Suprapubic skin (tissue), 3 donors: ENCODE results near the gene VTN.

Experiments
- CTCF ChIP-seq, 2 donors: fragments of 200-600 bp in 1 of 2; fragments of 450-650 bp in 1 of 2; sonication (generic) in 1 of 2; IDR thresholded peaks; one replicate each; pipeline ENCODE4 v1.5.1; 2016 to 2019; ENCODE audit warnings: antibody characterized with exemption in 2 of 2, mild to moderate bottlenecking in 1 of 2, moderate library complexity in 1 of 2
- EP300 ChIP-seq: sonication (generic); formaldehyde crosslinking; IDR thresholded peaks from one replicate; pipeline ENCODE4 v1.6.1; 2017; ENCODE audit warnings: antibody characterized with exemption

GRCh38 chr17:28326114-28326513, 44.0 kb downstream of the VTN start:
- TF ChIP-seq EP300 (no peak), CTCF (IDR thresholded peaks at IDR 0.05) (no peak)
